ENCODE data around the gene MMP21.

- TF ChIP-seq CTCF (IDR thresholded peaks at IDR 0.05) (no peak), POLR2A (IDR thresholded peaks at IDR 0.05) (no peak)
Observed at GRCh38 chr10:125815764-125816163, 40.1 kb upstream of the MMP21 start.
